ENCODE results near the gene LCAT.

The LCAT gene

GRCh38 chr16:67922740-67923139 lies 21.2 kb downstream of the LCAT start:
- DNase-seq: no peak
- WGBS (ENCODE audit: extremely low coverage, insufficient coverage, insufficient read length): no CpG with 5 or more reads among the region's 8 CpGs

GRCh38 chr16:67922221-67922620 lies 21.7 kb downstream of the LCAT start:
- Histone ChIP-seq H2BK12ac (ENCODE audit: low read length) (no peak overlapping the region), H3K27me3 (ENCODE audit: insufficient read depth, low read length) (no peaks in the 10 kb centered on the region), H3K4me2 (ENCODE audit: low read length) (no peak overlapping the region), H3K4me1 (ENCODE audit: control insufficient read depth in 1 of 2, insufficient read depth in 2 of 2, low read length in 2 of 2) (peaks cover 5 to 6% of the 10 kb centered on the region in 2 experiments), H3K9ac (ENCODE audit: low read length) (no peak overlapping the region), H3K14ac (ENCODE audit: low read length) (no peak overlapping the region), H2BK120ac (ENCODE audit: insufficient read depth, low read length, poor library complexity) (no peak overlapping the region), H4K12ac (ENCODE audit: low read depth, low read length) (no peak overlapping the region), H2AK5ac (ENCODE audit: low read length) (no peak overlapping the region), H3K79me1 (ENCODE audit: low read length) (no peaks in the 10 kb centered on the region), H2AFZ (ENCODE audit: insufficient read depth, low read length, poor library complexity) (no peak overlapping the region), H3K18ac (ENCODE audit: low read length) (no peak overlapping the region), H3K27ac (ENCODE audit: low read depth, low read length) (no peak overlapping the region), H3K4ac (ENCODE audit: low read depth, low read length) (no peak overlapping the region), H3K23ac (ENCODE audit: low read length) (no peak overlapping the region), H4K8ac (ENCODE audit: low read depth, low read length) (no peak overlapping the region), H3K9me3 (ENCODE audit: insufficient read depth, low read depth, low read length) (peaks cover 3% of the 10 kb centered on the region), H4K91ac (ENCODE audit: low read depth, low read length) (no peak overlapping the region), H3K79me2 (ENCODE audit: control insufficient read depth, insufficient read depth, low read length, poor library complexity) (no peaks in the 10 kb centered on the region), H3K36me3 (ENCODE audit: control insufficient read depth in 1 of 2, insufficient read depth in 2 of 2, low read length in 2 of 2) (peaks cover 15 to 20% of the 10 kb centered on the region in 2 experiments), H2BK5ac (ENCODE audit: low read depth, low read length, poor library complexity) (no peak overlapping the region), H3K4me3 (ENCODE audit: low read depth, low read length) (no peak overlapping the region)
- DNase-seq: no peak
- no CpG with 5 or more reads among the region's 5 CpGs for WGBS (ENCODE audit: extremely low coverage, insufficient coverage, insufficient read length)

More at GRCh38 chr16:67922740-67923139, 21.2 kb downstream of the LCAT start:
- no peaks in the 10 kb centered on the region for H3K79me1 ChIP-seq (ENCODE audit: low read length)
- H4K91ac ChIP-seq (ENCODE audit: low read depth, low read length): no peak overlapping the region
- H3K9me3 ChIP-seq (ENCODE audit: insufficient read depth, low read depth, low read length): peaks cover 7% of the 10 kb centered on the region
- H3K4me2 ChIP-seq (ENCODE audit: low read length): no peak overlapping the region
- H2BK5ac ChIP-seq (ENCODE audit: low read depth, low read length, poor library complexity): no peak overlapping the region
- no peak overlapping the region for H2AK5ac ChIP-seq (ENCODE audit: low read length)
- no peaks in the 10 kb centered on the region for H3K79me2 ChIP-seq (ENCODE audit: control insufficient read depth, insufficient read depth, low read length, poor library complexity)
- no peak overlapping the region for H2BK12ac ChIP-seq (ENCODE audit: low read length)
- H3K23ac ChIP-seq (ENCODE audit: low read length): no peak overlapping the region
- no peak overlapping the region for H3K9ac ChIP-seq (ENCODE audit: low read length)
- no peak overlapping the region for H4K8ac ChIP-seq (ENCODE audit: low read depth, low read length)
- H2AFZ ChIP-seq (ENCODE audit: insufficient read depth, low read length, poor library complexity): no peak overlapping the region
- no peaks in the 10 kb centered on the region for H3K27me3 ChIP-seq (ENCODE audit: insufficient read depth, low read length)
- peaks cover under 1% of the 10 kb centered on the region in 2 experiments for H3K4me1 ChIP-seq (ENCODE audit: control insufficient read depth in 1 of 2, insufficient read depth in 2 of 2, low read length in 2 of 2)
- no peak overlapping the region for H3K4ac ChIP-seq (ENCODE audit: low read depth, low read length)
- H2BK120ac ChIP-seq (ENCODE audit: insufficient read depth, low read length, poor library complexity): no peak overlapping the region
- no peak overlapping the region for H3K14ac ChIP-seq (ENCODE audit: low read length)
- no peak overlapping the region for H4K12ac ChIP-seq (ENCODE audit: low read depth, low read length)
- H3K18ac ChIP-seq (ENCODE audit: low read length): no peak overlapping the region
- no peak overlapping the region for H3K4me3 ChIP-seq (ENCODE audit: low read depth, low read length)
- peaks cover 20 to 25% of the 10 kb centered on the region in 2 experiments for H3K36me3 ChIP-seq (ENCODE audit: control insufficient read depth in 1 of 2, insufficient read depth in 2 of 2, low read length in 2 of 2)
- H3K27ac ChIP-seq (ENCODE audit: low read depth, low read length): no peak overlapping the region

- Histone ChIP-seq H3K23ac (ENCODE audit: low read length) (no peak overlapping the region), H2BK12ac (ENCODE audit: low read length) (no peak overlapping the region), H2BK5ac (ENCODE audit: low read depth, low read length, poor library complexity) (no peak overlapping the region), H3K4me1 (ENCODE audit: control insufficient read depth in 1 of 2, insufficient read depth in 2 of 2, low read length in 2 of 2) (peaks cover 9 to 22% of the 10 kb centered on the region in 2 experiments), H3K9ac (ENCODE audit: low read length) (no peak overlapping the region), H3K27ac (ENCODE audit: low read depth, low read length) (no peak overlapping the region), H3K9me3 (ENCODE audit: insufficient read depth, low read depth, low read length) (peaks cover 2% of the 10 kb centered on the region), H3K36me3 (ENCODE audit: control insufficient read depth in 1 of 2, insufficient read depth in 2 of 2, low read length in 2 of 2) (peaks cover 15 to 20% of the 10 kb centered on the region in 2 experiments), H3K79me2 (ENCODE audit: control insufficient read depth, insufficient read depth, low read length, poor library complexity) (no peaks in the 10 kb centered on the region), H3K14ac (ENCODE audit: low read length) (no peak overlapping the region), H3K4ac (ENCODE audit: low read depth, low read length) (no peak overlapping the region), H3K27me3 (ENCODE audit: insufficient read depth, low read length) (no peaks in the 10 kb centered on the region), H3K4me2 (ENCODE audit: low read length) (no peak overlapping the region), H2AK5ac (ENCODE audit: low read length) (no peak overlapping the region), H2BK120ac (ENCODE audit: insufficient read depth, low read length, poor library complexity) (no peak overlapping the region), H4K8ac (ENCODE audit: low read depth, low read length) (no peak overlapping the region), H3K79me1 (ENCODE audit: low read length) (no peaks in the 10 kb centered on the region), H2AFZ (ENCODE audit: insufficient read depth, low read length, poor library complexity) (no peak overlapping the region), H3K18ac (ENCODE audit: low read length) (no peak overlapping the region), H4K12ac (ENCODE audit: low read depth, low read length) (no peak overlapping the region), H4K91ac (ENCODE audit: low read depth, low read length) (no peak overlapping the region), H3K4me3 (ENCODE audit: low read depth, low read length) (no peak overlapping the region)
- no peak for DNase-seq
- WGBS (ENCODE audit: extremely low coverage, insufficient coverage, insufficient read length): no CpG with 5 or more reads among the region's 6 CpGs
Measured at GRCh38 chr16:67919622-67920221, 24.2 kb downstream of the LCAT start.

GRCh38 chr16:67917852-67918236 lies 26.1 kb downstream of the LCAT start:
- no peak overlapping the region for H3K4ac ChIP-seq (ENCODE audit: low read depth, low read length)
- no peak overlapping the region for H3K4me3 ChIP-seq (ENCODE audit: low read depth, low read length)
- H2BK12ac ChIP-seq (ENCODE audit: low read length): no peak overlapping the region
- no peak overlapping the region for H3K14ac ChIP-seq (ENCODE audit: low read length)
- H3K9me3 ChIP-seq (ENCODE audit: insufficient read depth, low read depth, low read length): peaks cover 2% of the 10 kb centered on the region
- H2BK120ac ChIP-seq (ENCODE audit: insufficient read depth, low read length, poor library complexity): no peak overlapping the region
- H3K27ac ChIP-seq (ENCODE audit: low read depth, low read length): peak overlapping the region; percentile 15
- H3K79me2 ChIP-seq (ENCODE audit: control insufficient read depth, insufficient read depth, low read length, poor library complexity): no peaks in the 10 kb centered on the region
- H4K91ac ChIP-seq (ENCODE audit: low read depth, low read length): no peak overlapping the region
- H3K4me1 ChIP-seq (ENCODE audit: control insufficient read depth in 1 of 2, insufficient read depth in 2 of 2, low read length in 2 of 2): peaks cover 9 to 23% of the 10 kb centered on the region in 2 experiments
- H4K12ac ChIP-seq (ENCODE audit: low read depth, low read length): no peak overlapping the region
- WGBS (ENCODE audit: extremely low coverage, insufficient coverage, insufficient read length): no CpG with 5 or more reads among the region's 4 CpGs
- peak; percentile 48 to 60 for DNase-seq
- H3K27me3 ChIP-seq (ENCODE audit: insufficient read depth, low read length): no peaks in the 10 kb centered on the region
- H3K9ac ChIP-seq (ENCODE audit: low read length): no peak overlapping the region
- no peak overlapping the region for H3K4me2 ChIP-seq (ENCODE audit: low read length)
- H3K36me3 ChIP-seq (ENCODE audit: control insufficient read depth in 1 of 2, insufficient read depth in 2 of 2, low read length in 2 of 2): peaks cover 4 to 13% of the 10 kb centered on the region in 2 experiments
- no peaks in the 10 kb centered on the region for H3K79me1 ChIP-seq (ENCODE audit: low read length)
- no peak overlapping the region for H2BK5ac ChIP-seq (ENCODE audit: low read depth, low read length, poor library complexity)
- H3K23ac ChIP-seq (ENCODE audit: low read length): no peak overlapping the region
- no peak overlapping the region for H3K18ac ChIP-seq (ENCODE audit: low read length)
- H2AFZ ChIP-seq (ENCODE audit: insufficient read depth, low read length, poor library complexity): no peak overlapping the region
- no peak overlapping the region for H4K8ac ChIP-seq (ENCODE audit: low read depth, low read length)
- no peak overlapping the region for H2AK5ac ChIP-seq (ENCODE audit: low read length)
